Smooth muscle cell (in vitro differentiated cells): ENCODE measurements around the gene TMEM259. TPM values are rescaled to one million over a fixed set of nuclear protein-coding genes. Genes with fewer than 3 reads are reported as not detected.

ENCODE experiments used
- DNase-seq: peaks from one replicate; lab custom pipeline; 2025; ENCODE audit not compliant: unreplicated experiment; lab: John Stamatoyannopoulos, UW
- H2AFZ ChIP-seq: fragments of 200-600 bp; sonication (generic); 2 replicates; pipeline ENCODE4 v1.6.0; 2016; ENCODE audit warnings: antibody characterized with exemption, low read depth, mild to moderate bottlenecking
- H3F3A ChIP-seq: fragments of 200-600 bp; sonication (generic); 2 replicates; pipeline ENCODE4 v1.6.0; 2017; ENCODE audit warnings: antibody characterized with exemption, low read depth
- H3K27ac ChIP-seq: fragments of 200-600 bp; sonication (generic); 2 replicates; pipeline ENCODE4 v1.5.1; 2016; ENCODE audit warnings: low read depth, mild to moderate bottlenecking
- H3K27me3 ChIP-seq: fragments of 200-600 bp; sonication (generic); 2 replicates; pipeline ENCODE4 v1.6.1; 2016; ENCODE audit warnings: low read depth, mild to moderate bottlenecking
- H3K36me3 ChIP-seq: fragments of 200-600 bp; sonication (generic); 2 replicates; pipeline ENCODE4 v1.5.1; 2016; ENCODE audit warnings: low read depth
- H3K4me1 ChIP-seq: fragments of 200-600 bp; sonication (generic); 2 replicates; pipeline ENCODE4 v1.5.1; 2016; ENCODE audit warnings: low read depth
- H3K4me2 ChIP-seq: fragments of 200-600 bp; sonication (generic); 2 replicates; pipeline ENCODE4 v1.6.0; 2016; ENCODE audit warnings: mild to moderate bottlenecking
- H3K4me3 ChIP-seq: fragments of 200-600 bp; sonication (generic); 2 replicates; pipeline ENCODE4 v1.5.1; 2016; ENCODE audit warnings: mild to moderate bottlenecking
- H3K79me2 ChIP-seq: fragments of 200-600 bp; sonication (generic); 2 replicates; pipeline ENCODE4 v1.6.0; 2016; ENCODE audit warnings: low read depth, mild to moderate bottlenecking
- H3K9ac ChIP-seq: fragments of 200-600 bp; sonication (generic); 2 replicates; pipeline ENCODE4 v1.6.0; 2016; ENCODE audit warnings: low read depth
- H3K9me3 ChIP-seq: fragments of 200-600 bp; sonication (generic); replicated peaks from 2 replicates; pipeline ENCODE4 v1.5.1; 2016; ENCODE audit warnings: low read depth
- H4K20me1 ChIP-seq: fragments of 200-600 bp; sonication (generic); 2 replicates; pipeline ENCODE4 v1.6.0; 2016; ENCODE audit warnings: low read depth
- CTCF ChIP-seq: fragments of 200-600 bp; sonication (generic); IDR thresholded peaks from 2 replicates; pipeline ENCODE4 v1.5.1; 2017; ENCODE audit warnings: borderline replicate concordance, mild to moderate bottlenecking, antibody characterized with exemption; ENCODE audit not compliant: insufficient read depth, poor library complexity, severe bottlenecking
- WGBS: methylation state at CpG from one replicate; pipeline ENCODE4 v1.1.7; 2016; ENCODE audit warnings: low lambda C conversion rate; 5-methylcytosine and 5-hydroxymethylcytosine counted together
- polyA plus RNA-seq: library from polyadenylated mRNA; unstranded; fragments of >200 nt; fragmentation: Nextera tagmentation; extraction: Ambion mirVana; gene quantifications from 2 replicates; pipeline ENCODE4 v1.2.1, GENCODE V29; 2016
- total RNA-seq: library from RNA; depleted of rRNA; stranded (reverse); fragments of >200 nt; gene quantifications from 2 replicates; pipeline ENCODE4 v1.2.3, GENCODE V29; 2014

Gene TMEM259
- total and polyA plus RNA-seq, 2 experiments from 2014 or later = 133 to 232 TPM

- no peak overlapping the region for H2AFZ ChIP-seq
Observed at GRCh38 chr19:990119-990571, 30.8 kb downstream of the TMEM259 start.

DNA sequence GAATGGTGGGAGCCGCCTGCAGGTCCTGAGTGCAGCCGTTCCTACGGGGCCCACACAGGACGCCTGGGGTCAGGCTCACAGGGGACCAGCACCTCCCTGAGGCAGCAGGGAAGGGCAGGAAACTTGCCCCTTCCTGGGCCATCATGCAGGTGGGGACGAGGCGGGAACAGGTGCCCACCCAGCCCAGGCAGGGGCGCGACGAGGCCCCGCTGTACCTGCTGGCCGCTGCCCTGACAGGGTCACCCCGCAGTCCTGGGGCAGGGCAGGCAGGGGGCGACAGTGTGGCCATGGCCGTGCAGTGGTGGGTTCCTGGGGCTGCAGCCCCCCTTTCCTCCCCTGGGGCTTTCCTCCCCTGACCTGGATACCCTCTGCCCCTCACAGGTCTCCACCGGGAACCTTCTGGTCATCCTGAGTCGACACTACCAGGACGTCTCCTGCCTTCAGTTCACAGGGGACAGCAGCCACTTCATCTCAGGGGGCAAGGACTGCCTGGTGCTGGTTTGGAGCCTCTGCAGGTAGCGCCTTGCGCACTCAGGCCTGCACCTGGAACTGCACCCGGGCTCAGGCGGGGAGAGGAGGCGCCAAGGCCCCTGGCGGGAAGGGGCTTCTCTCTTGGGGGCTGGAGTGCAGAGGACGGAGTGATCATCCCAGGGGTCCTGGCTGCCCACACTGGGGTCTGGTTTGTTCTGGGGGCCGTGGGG, 31.4 kb downstream of the TMEM259 start:
- Histone ChIP-seq H3F3A (no peaks in the 10 kb centered on the region), H3K27me3 (no peaks in the 10 kb centered on the region), H2AFZ (no peak overlapping the region), H3K9ac (no peak overlapping the region), H3K27ac (no peak overlapping the region), H3K9me3 (no peaks in the 10 kb centered on the region), H3K36me3 (no peaks in the 10 kb centered on the region), H4K20me1 (peaks cover 7% of the 10 kb centered on the region), H3K4me2 (no peak overlapping the region), H3K4me3 (no peak overlapping the region), H3K4me1 (peaks cover 7% of the 10 kb centered on the region), H3K79me2 (peaks cover 10% of the 10 kb centered on the region)
- TF ChIP-seq CTCF = no peak
- no peak for DNase-seq
- 96% methylated on average over 25 of the region's 25 CpGs for WGBS

More at GRCh38 chr19:990119-990571, 30.8 kb downstream of the TMEM259 start:
- 82% methylated on average over 16 of the region's 27 CpGs for WGBS
- H3K9ac ChIP-seq = no peak overlapping the region
- no peak overlapping the region for H3K4me3 ChIP-seq
- no peak for TF ChIP-seq CTCF
- no peaks in the 10 kb centered on the region for H3K9me3 ChIP-seq
- no peaks in the 10 kb centered on the region for H3F3A ChIP-seq
- H3K27ac ChIP-seq = no peak overlapping the region
- no peaks in the 10 kb centered on the region for H3K27me3 ChIP-seq
- H3K4me1 ChIP-seq = peaks cover 2% of the 10 kb centered on the region
- H3K4me2 ChIP-seq = no peak overlapping the region
- peaks cover 2% of the 10 kb centered on the region for H4K20me1 ChIP-seq
- H3K36me3 ChIP-seq = no peaks in the 10 kb centered on the region
- no peak for DNase-seq
- H3K79me2 ChIP-seq = peaks cover 4% of the 10 kb centered on the region

- Histone ChIP-seq H3K79me2 (peaks cover 12% of the 10 kb centered on the region), H4K20me1 (peaks cover 7% of the 10 kb centered on the region), H3K9me3 (no peaks in the 10 kb centered on the region), H3K9ac (no peak overlapping the region), H3K36me3 (no peaks in the 10 kb centered on the region), H2AFZ (no peak overlapping the region), H3K4me3 (no peak overlapping the region), H3K4me2 (no peak overlapping the region), H3K27ac (no peak overlapping the region), H3F3A (no peaks in the 10 kb centered on the region), H3K27me3 (no peaks in the 10 kb centered on the region), H3K4me1 (peaks cover 12% of the 10 kb centered on the region)
- no peak for DNase-seq
- TF ChIP-seq CTCF = no peak
- WGBS = 94% methylated on average over 15 of the region's 15 CpGs
Observed at GRCh38 chr19:988510-988909, 32.4 kb downstream of the TMEM259 start.

DNA sequence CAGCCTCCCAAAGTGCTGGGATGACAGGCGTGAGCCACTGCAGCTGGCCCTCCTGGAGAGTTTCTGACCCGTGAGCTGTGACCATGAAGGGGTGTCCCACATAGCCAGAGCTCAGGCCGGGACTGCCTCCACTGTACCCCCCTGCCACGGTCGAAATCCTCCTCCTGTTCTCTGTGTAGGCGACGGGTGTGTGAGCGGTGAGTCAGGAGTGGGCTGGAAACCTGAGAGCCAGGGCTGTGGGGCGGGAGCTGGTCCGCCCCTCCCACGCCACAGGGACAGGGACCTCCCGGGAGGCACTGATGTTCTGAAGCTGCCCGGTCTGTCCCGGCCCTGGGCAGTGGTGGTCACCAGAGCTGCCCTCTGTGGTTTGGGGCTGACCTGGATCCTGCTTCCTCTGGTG, 32.8 kb downstream of the TMEM259 start:
- Histone ChIP-seq H3K9ac (no peak overlapping the region), H3K27ac (no peak overlapping the region), H3K27me3 (no peaks in the 10 kb centered on the region), H3K36me3 (no peaks in the 10 kb centered on the region), H3K9me3 (no peaks in the 10 kb centered on the region), H4K20me1 (peaks cover 7% of the 10 kb centered on the region), H3K79me2 (peaks cover 12% of the 10 kb centered on the region), H3K4me2 (no peak overlapping the region), H3K4me1 (peaks cover 12% of the 10 kb centered on the region), H2AFZ (no peak overlapping the region), H3K4me3 (no peak overlapping the region), H3F3A (no peaks in the 10 kb centered on the region)
- TF ChIP-seq CTCF = no peak
- WGBS = 90% methylated on average over 14 of the region's 14 CpGs
- DNase-seq = no peak
